ENCODE data around the gene INAFM2. TPM values are rescaled to one million over a fixed set of nuclear protein-coding genes. Genes with fewer than 3 reads are reported as not detected.
A peak's percentile ranks its signal among the peaks of the same experiment; 100 is the strongest.

INAFM2 gene
- total RNA-seq, result 1 to 10 TPM; 6.6 to 8.5 TPM

- DNase-seq, result peak; percentile 90
- peaks cover 5% of the 10 kb centered on the region for H3K36me3 Mint-ChIP-seq (ENCODE audit: low read depth)
- no peak within 1 kb of the TSS for H3K27ac Mint-ChIP-seq
- POLR2A ChIA-PET, result interaction anchor here (0.6 to 1.0 kb wide), 4 partner anchors 11 to 266 kb away, joined by 3 to 6 read pairs (median 4); partner anchors contain the start of gene RPUSD2
- H3K9me3 Mint-ChIP-seq, result no peaks in the 10 kb centered on the region
- CTCF ChIA-PET, result interaction anchor here (0.6 to 8.2 kb wide), 8 partner anchors 9 to 561 kb away, joined by 3 to 93 read pairs (median 6); partner anchors contain the start of genes DISP2 and PLCB2
- peaks cover 29% of the 10 kb centered on the region for H3K4me1 Mint-ChIP-seq
- H3K27me3 Mint-ChIP-seq, result peaks cover 12% of the 10 kb centered on the region
- peak within 1 kb of the TSS; percentile 70 for H3K4me3 Mint-ChIP-seq
Measured at GRCh38 chr15:40323239-40323952, at the start of gene INAFM2. Gene INAFM2, plus strand, starts transcription at chr15:40323692. Its CDS starts 364 bp downstream, at chr15:40324056.

GRCh38 chr15:40274350-40275274 lies 48.9 kb upstream of the INAFM2 start:
- Mint-ChIP-seq H3K27me3 (peaks cover 25% of the 10 kb centered on the region), H3K27ac (peak overlapping the region; percentile 41), H3K4me3 (no peak overlapping the region), H3K36me3 (ENCODE audit: low read depth) (no peaks in the 10 kb centered on the region), H3K4me1 (peaks cover 5% of the 10 kb centered on the region), H3K9me3 (no peaks in the 10 kb centered on the region)
- POLR2A ChIA-PET, result interaction anchor here (1.3 kb wide), 1 partner anchor 227 kb away, joined by 4 read pairs; no protein-coding TSS in a partner anchor
- CTCF ChIA-PET, result interaction anchor here (0.6 to 4.8 kb wide), 47 partner anchors 11 to 1583 kb away, joined by 3 to 53 read pairs (median 4); partner anchors contain the start of genes FSIP1, PAK6, PHGR1 and PLCB2
- DNase-seq, result peak; percentile 90

DNA sequence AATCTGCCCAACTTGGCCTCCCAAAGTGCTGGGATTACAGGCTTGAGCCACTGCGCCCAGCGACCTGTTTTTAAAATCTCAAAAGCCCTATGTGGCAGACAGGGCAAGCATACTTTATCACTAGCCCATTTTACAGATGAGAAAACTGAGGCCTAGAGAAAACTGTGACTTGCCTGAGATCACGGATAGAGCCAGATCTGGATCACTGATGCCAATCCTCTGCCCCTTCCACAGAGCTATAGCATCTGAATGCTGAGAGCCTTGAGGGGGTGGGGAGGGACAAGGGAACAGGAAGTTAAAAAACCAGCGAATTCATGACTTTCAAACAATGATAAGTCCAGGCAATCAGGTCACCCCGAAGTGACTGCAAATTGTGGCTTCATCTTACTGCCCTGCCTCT lies 48.0 kb upstream of the INAFM2 start:
- H3K9me3 Mint-ChIP-seq, result no peaks in the 10 kb centered on the region
- CTCF ChIA-PET, result interaction anchor here (0.7 to 4.8 kb wide), 15 partner anchors 12 to 1584 kb away, joined by 3 to 53 read pairs (median 4); partner anchors contain the start of gene PLCB2
- no peak overlapping the region for H3K27ac Mint-ChIP-seq
- H3K4me1 Mint-ChIP-seq, result peaks cover 5% of the 10 kb centered on the region
- H3K27me3 Mint-ChIP-seq, result peaks cover 30% of the 10 kb centered on the region
- DNase-seq, result no peak
- no peak overlapping the region for H3K4me3 Mint-ChIP-seq
- H3K36me3 Mint-ChIP-seq (ENCODE audit: low read depth), result no peaks in the 10 kb centered on the region
- POLR2A ChIA-PET, result interaction anchor here (1.3 kb wide), 1 partner anchor 228 kb away, joined by 4 read pairs; no protein-coding TSS in a partner anchor

DNA sequence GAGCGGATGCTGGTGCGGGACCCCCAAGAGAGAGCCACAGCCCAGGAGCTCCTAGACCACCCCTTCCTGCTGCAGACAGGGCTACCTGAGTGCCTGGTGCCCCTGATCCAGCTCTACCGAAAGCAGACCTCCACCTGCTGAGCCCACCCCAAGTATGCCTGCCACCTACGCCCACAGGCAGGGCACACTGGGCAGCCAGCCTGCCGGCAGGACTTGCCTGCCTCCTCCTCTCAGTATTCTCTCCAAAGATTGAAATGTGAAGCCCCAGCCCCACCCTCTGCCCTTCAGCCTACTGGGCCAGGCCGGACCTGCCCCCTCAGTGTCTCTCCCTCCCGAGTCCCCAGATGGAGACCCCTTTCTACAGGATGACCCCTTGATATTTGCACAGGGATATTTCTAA lies 47.5 kb upstream of the INAFM2 start:
- Mint-ChIP-seq H3K27me3 (peaks cover 34% of the 10 kb centered on the region), H3K27ac (no peak overlapping the region), H3K4me1 (peaks cover 5% of the 10 kb centered on the region), H3K9me3 (no peaks in the 10 kb centered on the region), H3K4me3 (no peak overlapping the region), H3K36me3 (ENCODE audit: low read depth) (no peaks in the 10 kb centered on the region)
- POLR2A ChIA-PET, result interaction anchor here (1.3 kb wide), 1 partner anchor 229 kb away, joined by 4 read pairs; no protein-coding TSS in a partner anchor
- DNase-seq, result no peak
- CTCF ChIA-PET, result interaction anchor here (0.8 to 4.8 kb wide), 9 partner anchors 25 to 274 kb away, joined by 3 to 50 read pairs (median 4); partner anchors contain the start of gene PLCB2

GRCh38 chr15:40276927-40277326 lies 46.6 kb upstream of the INAFM2 start:
- no peak overlapping the region for H3K4me3 Mint-ChIP-seq
- CTCF ChIA-PET, result interaction anchor here (0.6 to 4.8 kb wide), 7 partner anchors 10 to 232 kb away, joined by 3 to 61 read pairs (median 16); partner anchors contain the start of gene PLCB2
- peaks cover 38% of the 10 kb centered on the region for H3K27me3 Mint-ChIP-seq
- peaks cover 6% of the 10 kb centered on the region for H3K4me1 Mint-ChIP-seq
- no peaks in the 10 kb centered on the region for H3K36me3 Mint-ChIP-seq (ENCODE audit: low read depth)
- DNase-seq, result no peak
- H3K9me3 Mint-ChIP-seq, result no peaks in the 10 kb centered on the region
- no peak overlapping the region for H3K27ac Mint-ChIP-seq
- POLR2A ChIA-PET, result no interaction called here

GRCh38 chr15:40277471-40277870 lies 46.0 kb upstream of the INAFM2 start:
- H3K27me3 Mint-ChIP-seq, result peaks cover 38% of the 10 kb centered on the region
- no peak overlapping the region for H3K4me3 Mint-ChIP-seq
- no peaks in the 10 kb centered on the region for H3K9me3 Mint-ChIP-seq
- no peak overlapping the region for H3K27ac Mint-ChIP-seq
- POLR2A ChIA-PET, result no interaction called here
- no peaks in the 10 kb centered on the region for H3K36me3 Mint-ChIP-seq (ENCODE audit: low read depth)
- H3K4me1 Mint-ChIP-seq, result peaks cover 6% of the 10 kb centered on the region
- DNase-seq, result no peak
- CTCF ChIA-PET, result interaction anchor here (0.6 to 4.1 kb wide), 5 partner anchors 32 to 79 kb away, joined by 3 to 61 read pairs (median 4); partner anchors contain the start of gene PLCB2

DNA sequence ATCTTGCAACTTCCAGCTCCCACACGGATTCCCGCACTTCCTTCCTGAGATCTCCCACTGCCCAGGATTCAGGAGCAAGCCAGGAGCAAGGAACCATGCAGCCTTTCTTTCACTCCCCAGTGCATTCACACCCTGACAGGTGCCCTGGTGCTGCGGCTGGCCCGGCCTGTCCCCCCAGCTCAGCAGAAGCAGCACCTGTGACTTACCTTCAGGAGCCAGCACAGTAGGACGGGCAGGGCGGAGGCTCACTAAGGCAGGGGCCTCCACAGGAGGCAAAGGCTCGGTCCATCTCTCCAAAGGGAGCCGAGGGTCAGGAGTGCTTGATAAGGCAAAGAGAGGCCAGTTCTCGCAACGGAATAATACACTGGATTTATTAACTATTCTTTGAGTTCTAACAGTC lies 45.5 kb upstream of the INAFM2 start:
- ChIA-PET POLR2A (no interaction called here), CTCF (interaction anchor here (0.9 to 4.1 kb wide), 7 partner anchors 11 to 61 kb away, joined by 3 to 61 read pairs (median 7); partner anchors contain the start of gene PLCB2)
- Mint-ChIP-seq H3K4me3 (no peak overlapping the region), H3K4me1 (peaks cover 6% of the 10 kb centered on the region), H3K36me3 (ENCODE audit: low read depth) (no peaks in the 10 kb centered on the region), H3K9me3 (no peaks in the 10 kb centered on the region), H3K27ac (no peak overlapping the region), H3K27me3 (peaks cover 41% of the 10 kb centered on the region)
- no peak for DNase-seq

GRCh38 chr15:40279437-40280141 lies 43.9 kb upstream of the INAFM2 start:
- Mint-ChIP-seq H3K4me1 (peaks cover 6% of the 10 kb centered on the region), H3K9me3 (no peaks in the 10 kb centered on the region), H3K27ac (no peak overlapping the region), H3K36me3 (ENCODE audit: low read depth) (no peaks in the 10 kb centered on the region), H3K27me3 (peaks cover 52% of the 10 kb centered on the region), H3K4me3 (no peak overlapping the region)
- ChIA-PET CTCF (interaction anchor here (0.6 to 4.1 kb wide), 24 partner anchors 9 to 232 kb away, joined by 3 to 61 read pairs (median 5); partner anchors contain the start of gene PLCB2), POLR2A (no interaction called here)
- peak; percentile 69 for DNase-seq

- ChIA-PET POLR2A (interaction anchor here (1.0 kb wide), 1 partner anchor 28 kb away, joined by 4 read pairs; no protein-coding TSS in a partner anchor), CTCF (interaction anchor here (0.7 to 4.1 kb wide), 5 partner anchors 17 to 63 kb away, joined by 4 to 61 read pairs (median 11); partner anchors contain the start of gene PLCB2)
- Mint-ChIP-seq H3K4me1 (peaks cover 4% of the 10 kb centered on the region), H3K27ac (no peak overlapping the region), H3K4me3 (no peak overlapping the region), H3K36me3 (ENCODE audit: low read depth) (no peaks in the 10 kb centered on the region), H3K9me3 (no peaks in the 10 kb centered on the region), H3K27me3 (peaks cover 52% of the 10 kb centered on the region)
- DNase-seq, result no peak
Measured at GRCh38 chr15:40280260-40281056, 43.0 kb upstream of the INAFM2 start.

DNA sequence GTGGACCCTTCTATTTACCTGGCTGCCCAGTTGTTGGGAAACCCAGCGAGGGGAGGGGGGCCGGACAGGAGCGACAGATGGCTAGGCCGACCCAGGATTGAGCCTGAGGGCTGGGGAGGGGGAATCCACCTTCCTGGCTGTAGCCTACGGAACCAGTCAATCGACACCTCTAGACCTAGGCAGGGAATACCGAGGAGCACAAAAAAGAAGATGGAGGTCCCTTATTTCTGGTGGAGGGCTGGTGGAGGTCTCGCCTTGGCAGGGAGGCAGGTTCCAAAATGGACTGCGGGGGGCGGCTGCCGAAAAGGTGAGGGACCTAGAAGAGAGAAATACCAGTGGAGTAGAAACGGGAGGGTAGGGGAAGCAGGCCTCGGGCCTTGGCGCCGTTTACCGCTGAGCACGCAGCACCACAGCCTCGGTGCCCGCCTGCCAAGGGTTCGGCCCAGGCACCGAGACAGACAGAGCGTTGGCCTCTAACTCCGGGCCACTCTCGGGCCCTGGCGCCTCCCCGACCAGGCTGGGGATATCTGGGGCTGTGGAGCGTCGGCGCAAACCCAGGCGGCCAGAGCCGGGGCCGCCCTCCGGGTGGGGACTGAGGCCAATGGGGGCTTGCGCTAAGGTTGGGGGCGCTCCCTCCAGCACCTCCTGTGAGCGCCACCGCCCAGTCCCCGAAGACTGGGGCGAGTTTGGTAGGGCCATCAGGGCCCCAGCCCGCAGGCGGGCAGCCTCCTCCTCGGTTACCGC lies 42.3 kb upstream of the INAFM2 start:
- Mint-ChIP-seq H3K4me3 (no peak overlapping the region), H3K27ac (no peak overlapping the region), H3K4me1 (peaks cover 4% of the 10 kb centered on the region), H3K27me3 (peaks cover 52% of the 10 kb centered on the region), H3K36me3 (ENCODE audit: low read depth) (no peaks in the 10 kb centered on the region), H3K9me3 (no peaks in the 10 kb centered on the region)
- POLR2A ChIA-PET, result interaction anchor here (1.0 kb wide), 1 partner anchor 27 kb away, joined by 4 read pairs; no protein-coding TSS in a partner anchor
- CTCF ChIA-PET, result interaction anchor here (0.6 to 4.1 kb wide), 6 partner anchors 18 to 195 kb away, joined by 3 to 61 read pairs (median 8); partner anchors contain the start of gene PLCB2
- DNase-seq, result no peak
